Thyroid gland (tissue), 4 donors: ENCODE measurements around the gene KLHL35. TPM values are rescaled to one million over a fixed set of nuclear protein-coding genes. Genes with fewer than 3 reads are reported as not detected.

Source experiments
- DNase-seq, 2 donors: peaks; one replicate each; pipeline ENCODE4 v3.0.0-alpha.2; 2019
- H3K27ac ChIP-seq, 3 donors: fragments of 200-600 bp; sonication (generic); 1 replicate in 2 of 3; 2 replicates in 1 of 3; pipeline ENCODE4 v1.5.1; 2016 to 2019; ENCODE audit warnings: mild to moderate bottlenecking in 1 of 3, moderate library complexity in 1 of 3
- H3K27me3 ChIP-seq: fragments of 200-600 bp; sonication (generic); one replicate; pipeline ENCODE4 v1.5.1; 2019
- H3K36me3 ChIP-seq, 2 donors: fragments of 200-600 bp; sonication (generic); one replicate each; pipeline ENCODE4 v1.5.1; 2016 to 2019
- H3K4me1 ChIP-seq, 2 donors: fragments of 200-600 bp; sonication (generic); one replicate each; pipeline ENCODE4 v1.5.1; 2017 to 2019
- H3K4me3 ChIP-seq, 3 donors: fragments of 200-600 bp; sonication (generic); replicated peaks in 1 of 3; 1 replicate in 2 of 3; 2 replicates in 1 of 3; pipeline ENCODE4 v1.5.1; 2016; ENCODE audit warnings: mild to moderate bottlenecking in 1 of 3
- H3K9me3 ChIP-seq: fragments of 200-600 bp; sonication (generic); one replicate; pipeline ENCODE4 v1.5.1; 2017
- CTCF ChIP-seq, 6 experiments: fragments of 200-600 bp in 3 of 6; fragments of 450-650 bp in 3 of 6; sonication (generic) in 3 of 6; IDR thresholded peaks; one replicate each; pipeline ENCODE4 v1.5.1; 2016 to 2019; ENCODE audit warnings: antibody characterized with exemption in 6 of 6, mild to moderate bottlenecking in 2 of 6, inconsistent platforms in 1 of 6, moderate library complexity in 1 of 6
- POLR2A ChIP-seq, 2 donors: fragments of 450-650 bp; IDR thresholded peaks; one replicate each; pipeline ENCODE4 v1.6.1; 2017; ENCODE audit warnings: antibody characterized with exemption in 2 of 2, mild to moderate bottlenecking in 2 of 2, moderate library complexity in 1 of 2
- WGBS, 2 donors: methylation state at CpG; one replicate each; pipeline ENCODE4 v1.1.5; 2017; 5-methylcytosine and 5-hydroxymethylcytosine counted together
- intact Hi-C: fragments of 100-400 bp; cut with DNase I; formaldehyde crosslinking; loops from one replicate; pipeline ENCODE4 v1.15.1; 2023
- total RNA-seq, 4 donors: library from RNA; depleted of rRNA; stranded (reverse); fragments of >200 nt; gene quantifications; one replicate each; pipeline ENCODE4 v1.2.3, GENCODE V29; 2016

Gene KLHL35
- total RNA-seq, 4 donors from 2014 or later: 1.1 to 3.6 (median 1.9) TPM

GRCh38 chr11:75453916-75454655, 21.1 kb upstream of the KLHL35 start:
- H3K27me3 ChIP-seq: no peaks in the 10 kb centered on the region
- peaks cover 16 to 24% of the 10 kb centered on the region in 2 donors for H3K4me1 ChIP-seq
- TF ChIP-seq POLR2A (IDR thresholded peaks at IDR 0.05) (no peak), CTCF (IDR thresholded peaks at IDR 0.05) (no peak)
- WGBS, 2 donors: 31 to 39% methylated on average over 9 of the region's 9 CpGs
- intact Hi-C loops: no loop called here
- H3K4me3 ChIP-seq: no peak overlapping the region
- H3K27ac ChIP-seq: peak overlapping the region in 2 of 3 donors; percentile 46 to 60
- peak; percentile 78 to 83 for DNase-seq
- H3K9me3 ChIP-seq: no peaks in the 10 kb centered on the region
- no peaks in the 10 kb centered on the region for H3K36me3 ChIP-seq

DNA sequence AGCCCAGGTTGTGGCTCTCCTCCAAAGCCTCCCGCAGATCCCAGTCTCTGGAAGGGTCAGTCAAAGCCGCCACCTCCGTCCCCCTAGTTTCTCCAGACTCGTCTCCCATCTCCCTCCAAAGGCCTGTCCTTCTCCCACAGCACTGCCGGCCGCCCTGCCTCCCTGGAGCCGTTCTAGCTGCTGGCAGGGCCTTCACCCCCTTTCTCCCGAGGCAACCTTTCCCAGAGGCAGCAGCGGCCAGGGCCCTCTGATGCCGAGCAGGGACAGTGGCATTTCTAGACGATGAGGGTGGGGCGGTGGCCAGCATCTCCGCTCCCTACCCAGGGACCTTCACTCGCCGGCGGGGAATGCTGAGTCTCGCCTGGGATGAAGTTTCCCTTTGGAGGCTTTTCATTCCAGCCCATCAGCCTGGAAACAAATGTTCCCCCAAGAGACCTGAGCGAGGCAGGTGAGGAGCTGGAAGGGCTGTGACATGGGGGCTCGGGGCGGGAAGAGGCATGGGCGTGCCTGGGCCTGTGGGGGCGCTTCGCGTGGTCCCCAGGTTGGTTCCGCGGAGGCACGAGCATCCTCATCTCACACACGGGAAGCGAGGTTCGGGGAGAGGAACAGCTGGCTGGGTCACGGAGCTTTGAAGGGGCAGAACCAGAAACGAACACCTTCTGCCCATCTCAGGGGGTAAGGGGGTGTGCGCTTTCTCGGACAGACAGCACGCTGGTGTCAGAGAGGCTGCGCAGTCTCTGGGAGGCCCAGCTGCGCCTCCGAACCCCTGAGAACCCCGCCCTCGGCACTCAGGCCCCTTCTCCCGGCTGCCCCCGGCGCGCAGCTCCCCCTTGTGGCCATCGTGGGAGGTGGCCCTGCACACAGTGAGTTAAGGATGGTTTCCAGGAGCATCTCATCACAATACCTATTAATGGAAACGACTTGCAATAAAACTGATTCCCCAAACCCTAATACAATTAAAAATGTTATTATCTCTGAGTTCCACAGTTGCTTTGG, 18.1 kb upstream of the KLHL35 start:
- H3K36me3 ChIP-seq: no peaks in the 10 kb centered on the region
- H3K27me3 ChIP-seq: no peaks in the 10 kb centered on the region
- no peak for TF ChIP-seq POLR2A (IDR thresholded peaks at IDR 0.05)
- TF ChIP-seq CTCF (IDR thresholded peaks at IDR 0.05): peak in 4 of 6 experiments; percentile 18 to 46 (median 27)
- no peak overlapping the region for H3K27ac ChIP-seq
- 52 to 77% methylated on average over 31 to 35 of the region's 46 CpGs for WGBS, 2 donors
- no peak for DNase-seq
- H3K9me3 ChIP-seq: no peaks in the 10 kb centered on the region
- intact Hi-C loops: no loop called here
- no peak overlapping the region for H3K4me3 ChIP-seq
- peaks cover 16 to 24% of the 10 kb centered on the region in 2 donors for H3K4me1 ChIP-seq

GRCh38 chr11:75450236-75450635, 17.2 kb upstream of the KLHL35 start:
- H3K4me3 ChIP-seq: no peak overlapping the region
- no peak for DNase-seq
- no peak overlapping the region for H3K27ac ChIP-seq
- no peaks in the 10 kb centered on the region for H3K36me3 ChIP-seq
- H3K9me3 ChIP-seq: no peaks in the 10 kb centered on the region
- no peak for TF ChIP-seq POLR2A (IDR thresholded peaks at IDR 0.05)
- no peak for TF ChIP-seq CTCF (IDR thresholded peaks at IDR 0.05)
- H3K4me1 ChIP-seq: peaks cover 13 to 16% of the 10 kb centered on the region in 2 donors
- WGBS, 2 donors: 93 to 95% methylated on average over 3 to 7 of the region's 7 CpGs
- H3K27me3 ChIP-seq: no peaks in the 10 kb centered on the region
- intact Hi-C loops: no loop called here

DNA sequence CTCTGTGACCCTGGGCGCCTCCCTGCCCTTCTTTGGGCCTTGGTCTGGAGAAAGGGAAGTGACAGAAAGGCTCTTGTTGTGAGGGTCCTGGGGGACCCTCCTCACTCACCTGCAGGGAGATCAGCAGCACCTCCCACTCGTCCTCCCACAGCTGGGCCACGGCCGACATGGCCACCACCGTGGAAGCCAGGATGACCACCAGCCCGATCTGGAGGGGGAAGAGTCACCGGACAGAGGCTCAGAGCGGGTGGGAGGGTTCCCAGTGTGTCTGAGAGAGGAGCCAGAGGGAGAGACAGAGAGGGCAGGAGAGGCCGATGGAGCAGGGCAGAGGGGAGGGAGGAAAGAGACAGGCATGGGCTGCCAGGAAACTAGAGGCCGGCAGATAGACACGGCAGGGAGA, 16.8 kb upstream of the KLHL35 start:
- H3K27me3 ChIP-seq: no peaks in the 10 kb centered on the region
- H3K4me3 ChIP-seq: no peak overlapping the region
- no peak overlapping the region for H3K27ac ChIP-seq
- 85 to 95% methylated on average over 10 to 11 of the region's 11 CpGs for whole genome bisulfite sequencing, 2 donors
- no peaks in the 10 kb centered on the region for H3K36me3 ChIP-seq
- no peaks in the 10 kb centered on the region for H3K9me3 ChIP-seq
- intact Hi-C loops: no loop called here
- no peak for DNase-seq
- H3K4me1 ChIP-seq: peaks cover 9 to 11% of the 10 kb centered on the region in 2 donors
- TF ChIP-seq POLR2A (IDR thresholded peaks at IDR 0.05) (no peak), CTCF (IDR thresholded peaks at IDR 0.05) (no peak)
